ENCODE measurements around the gene PNMA6F.
"Not testable (repeated sequence)": the region's sequence is repeated elsewhere in the genome, so short reads cannot be mapped to it uniquely, and the experiment has no call there.

The PNMA6F gene

GRCh38 chrX:153320047-153320443 is 1.5 kb downstream of the PNMA6F start:
- 86% methylated on average over 1 of the region's 1 CpG for WGBS (ENCODE audit: insufficient coverage)
- H3K9me3 ChIP-seq (ENCODE audit: control extremely low read depth in 1 of 5, control insufficient read depth in 4 of 5, insufficient read depth in 2 of 5, low read depth in 1 of 5, low read length in 4 of 5); H3K4me3 ChIP-seq (ENCODE audit: control insufficient read depth in 1 of 7, extremely low read depth in 1 of 7, insufficient read depth in 4 of 7, low read depth in 2 of 7, low read length in 6 of 7); H3K4me1 ChIP-seq (ENCODE audit: control extremely low read depth in 1 of 4, control insufficient read depth in 4 of 4, insufficient read depth in 4 of 4, low read length in 3 of 4); H3K27ac ChIP-seq (ENCODE audit: insufficient read depth in 1 of 2, low read depth in 1 of 2, low read length in 2 of 2, poor library complexity in 1 of 2, severe bottlenecking in 2 of 2); POLR2A ChIA-PET; DNase-seq; H3K36me3 ChIP-seq (ENCODE audit: control insufficient read depth in 4 of 4, insufficient read depth in 4 of 4, low read length in 3 of 4): not testable (repeated sequence)
- peaks cover 2 to 17% (median 3%) of the 10 kb centered on the region in 5 experiments for H3K27me3 ChIP-seq (replicated peaks in 2 of 5; ENCODE audit: control insufficient read depth in 4 of 5, insufficient read depth in 5 of 5, low read length in 4 of 5)
- CTCF ChIA-PET = interaction anchor here (1.4 kb wide), 1 partner anchor 15 kb away, joined by 3 read pairs; no protein-coding TSS in a partner anchor

GRCh38 chrX:153319295-153320046 is 2.1 kb downstream of the PNMA6F start:
- ChIA-PET POLR2A (no interaction called here), CTCF (interaction anchor here (1.4 kb wide), 1 partner anchor 15 kb away, joined by 3 read pairs; no protein-coding TSS in a partner anchor)
- DNase-seq = no peak
- Histone ChIP-seq H3K9me3 (ENCODE audit: control extremely low read depth in 1 of 5, control insufficient read depth in 4 of 5, insufficient read depth in 2 of 5, low read depth in 1 of 5, low read length in 4 of 5) (peaks cover 0 to 2% (median 1%) of the 10 kb centered on the region in 5 experiments), H3K4me3 (ENCODE audit: control insufficient read depth in 1 of 7, extremely low read depth in 1 of 7, insufficient read depth in 4 of 7, low read depth in 2 of 7, low read length in 6 of 7) (no peak overlapping the region), H3K36me3 (ENCODE audit: control insufficient read depth in 4 of 4, insufficient read depth in 4 of 4, low read length in 3 of 4) (no peaks in the 10 kb centered on the region), H3K27me3 (replicated peaks in 2 of 5; ENCODE audit: control insufficient read depth in 4 of 5, insufficient read depth in 5 of 5, low read length in 4 of 5) (peaks cover 2 to 17% (median 3%) of the 10 kb centered on the region in 5 experiments), H3K27ac (ENCODE audit: insufficient read depth in 1 of 2, low read depth in 1 of 2, low read length in 2 of 2, poor library complexity in 1 of 2, severe bottlenecking in 2 of 2) (no peak overlapping the region), H3K4me1 (ENCODE audit: control extremely low read depth in 1 of 4, control insufficient read depth in 4 of 4, insufficient read depth in 4 of 4, low read length in 3 of 4) (no peaks in the 10 kb centered on the region)
- WGBS (ENCODE audit: insufficient coverage) = 90% methylated on average over 32 of the region's 33 CpGs

GRCh38 chrX:153318811-153319210 is 2.8 kb downstream of the PNMA6F start:
- ChIA-PET CTCF (no interaction called here), POLR2A (no interaction called here)
- no peak for DNase-seq
- no peak overlapping the region for H3K27ac ChIP-seq (ENCODE audit: insufficient read depth in 1 of 2, low read depth in 1 of 2, low read length in 2 of 2, poor library complexity in 1 of 2, severe bottlenecking in 2 of 2)
- no peaks in the 10 kb centered on the region for H3K36me3 ChIP-seq (ENCODE audit: control insufficient read depth in 4 of 4, insufficient read depth in 4 of 4, low read length in 3 of 4)
- H3K27me3 ChIP-seq (replicated peaks in 2 of 5; ENCODE audit: control insufficient read depth in 4 of 5, insufficient read depth in 5 of 5, low read length in 4 of 5) = peaks cover under 1 to 17% (median 3%) of the 10 kb centered on the region in 5 experiments
- 78% methylated on average over 4 of the region's 7 CpGs for WGBS (ENCODE audit: insufficient coverage)
- no peak overlapping the region for H3K4me3 ChIP-seq (ENCODE audit: control insufficient read depth in 1 of 7, extremely low read depth in 1 of 7, insufficient read depth in 4 of 7, low read depth in 2 of 7, low read length in 6 of 7)
- no peaks in the 10 kb centered on the region for H3K4me1 ChIP-seq (ENCODE audit: control extremely low read depth in 1 of 4, control insufficient read depth in 4 of 4, insufficient read depth in 4 of 4, low read length in 3 of 4)
- peaks cover 0 to 1% (median 0%) of the 10 kb centered on the region in 5 experiments for H3K9me3 ChIP-seq (ENCODE audit: control extremely low read depth in 1 of 5, control insufficient read depth in 4 of 5, insufficient read depth in 2 of 5, low read depth in 1 of 5, low read length in 4 of 5)

GRCh38 chrX:153317996-153318722 is 3.4 kb downstream of the PNMA6F start:
- H3K36me3 ChIP-seq (ENCODE audit: control insufficient read depth in 4 of 4, insufficient read depth in 4 of 4, low read length in 3 of 4) = no peaks in the 10 kb centered on the region
- peaks cover 0 to 17% (median 3%) of the 10 kb centered on the region in 5 experiments for H3K27me3 ChIP-seq (replicated peaks in 2 of 5; ENCODE audit: control insufficient read depth in 4 of 5, insufficient read depth in 5 of 5, low read length in 4 of 5)
- H3K27ac ChIP-seq (ENCODE audit: insufficient read depth in 1 of 2, low read depth in 1 of 2, low read length in 2 of 2, poor library complexity in 1 of 2, severe bottlenecking in 2 of 2) = no peak overlapping the region
- no peak overlapping the region for H3K4me3 ChIP-seq (ENCODE audit: control insufficient read depth in 1 of 7, extremely low read depth in 1 of 7, insufficient read depth in 4 of 7, low read depth in 2 of 7, low read length in 6 of 7)
- CTCF ChIA-PET = no interaction called here
- H3K4me1 ChIP-seq (ENCODE audit: control extremely low read depth in 1 of 4, control insufficient read depth in 4 of 4, insufficient read depth in 4 of 4, low read length in 3 of 4) = no peaks in the 10 kb centered on the region
- DNase-seq = no peak
- POLR2A ChIA-PET = no interaction called here
- WGBS (ENCODE audit: insufficient coverage) = 94% methylated on average over 20 of the region's 20 CpGs
- peaks cover 0 to 1% (median 0%) of the 10 kb centered on the region in 5 experiments for H3K9me3 ChIP-seq (ENCODE audit: control extremely low read depth in 1 of 5, control insufficient read depth in 4 of 5, insufficient read depth in 2 of 5, low read depth in 1 of 5, low read length in 4 of 5)

GRCh38 chrX:153317306-153317705 is 4.3 kb downstream of the PNMA6F start:
- ChIA-PET CTCF (no interaction called here), POLR2A (no interaction called here)
- Histone ChIP-seq H3K4me3 (ENCODE audit: control insufficient read depth in 1 of 7, extremely low read depth in 1 of 7, insufficient read depth in 4 of 7, low read depth in 2 of 7, low read length in 6 of 7) (no peak overlapping the region), H3K27ac (ENCODE audit: insufficient read depth in 1 of 2, low read depth in 1 of 2, low read length in 2 of 2, poor library complexity in 1 of 2, severe bottlenecking in 2 of 2) (no peak overlapping the region), H3K4me1 (ENCODE audit: control extremely low read depth in 1 of 4, control insufficient read depth in 4 of 4, insufficient read depth in 4 of 4, low read length in 3 of 4) (no peaks in the 10 kb centered on the region), H3K36me3 (ENCODE audit: control insufficient read depth in 4 of 4, insufficient read depth in 4 of 4, low read length in 3 of 4) (no peaks in the 10 kb centered on the region), H3K27me3 (replicated peaks in 2 of 5; ENCODE audit: control insufficient read depth in 4 of 5, insufficient read depth in 5 of 5, low read length in 4 of 5) (peaks cover 0 to 17% (median 3%) of the 10 kb centered on the region in 5 experiments), H3K9me3 (ENCODE audit: control extremely low read depth in 1 of 5, control insufficient read depth in 4 of 5, insufficient read depth in 2 of 5, low read depth in 1 of 5, low read length in 4 of 5) (no peaks in the 10 kb centered on the region)
- WGBS (ENCODE audit: insufficient coverage) = 100% methylated on average over 4 of the region's 8 CpGs
- no peak for DNase-seq

- Histone ChIP-seq H3K27me3 (replicated peaks in 2 of 5; ENCODE audit: control insufficient read depth in 4 of 5, insufficient read depth in 5 of 5, low read length in 4 of 5) (peaks cover 0 to 9% (median 0%) of the 10 kb centered on the region in 5 experiments), H3K4me3 (ENCODE audit: control insufficient read depth in 1 of 7, extremely low read depth in 1 of 7, insufficient read depth in 4 of 7, low read depth in 2 of 7, low read length in 6 of 7) (no peak overlapping the region), H3K27ac (ENCODE audit: insufficient read depth in 1 of 2, low read depth in 1 of 2, low read length in 2 of 2, poor library complexity in 1 of 2, severe bottlenecking in 2 of 2) (no peak overlapping the region), H3K4me1 (ENCODE audit: control extremely low read depth in 1 of 4, control insufficient read depth in 4 of 4, insufficient read depth in 4 of 4, low read length in 3 of 4) (no peaks in the 10 kb centered on the region), H3K9me3 (ENCODE audit: control extremely low read depth in 1 of 5, control insufficient read depth in 4 of 5, insufficient read depth in 2 of 5, low read depth in 1 of 5, low read length in 4 of 5) (no peaks in the 10 kb centered on the region), H3K36me3 (ENCODE audit: control insufficient read depth in 4 of 4, insufficient read depth in 4 of 4, low read length in 3 of 4) (no peaks in the 10 kb centered on the region)
- no peak for DNase-seq
- CTCF ChIA-PET = no interaction called here
- WGBS (ENCODE audit: insufficient coverage) = 67% methylated on average over 1 of the region's 1 CpG
- POLR2A ChIA-PET = no interaction called here
These were observed 8.7 kb downstream of the PNMA6F start for GRCh38 chrX:153312842-153313241.

- Histone ChIP-seq H3K4me1 (ENCODE audit: control extremely low read depth in 1 of 4, control insufficient read depth in 4 of 4, insufficient read depth in 4 of 4, low read length in 3 of 4) (no peaks in the 10 kb centered on the region), H3K4me3 (ENCODE audit: control insufficient read depth in 1 of 7, extremely low read depth in 1 of 7, insufficient read depth in 4 of 7, low read depth in 2 of 7, low read length in 6 of 7) (no peak overlapping the region), H3K9me3 (ENCODE audit: control extremely low read depth in 1 of 5, control insufficient read depth in 4 of 5, insufficient read depth in 2 of 5, low read depth in 1 of 5, low read length in 4 of 5) (no peaks in the 10 kb centered on the region), H3K36me3 (ENCODE audit: control insufficient read depth in 4 of 4, insufficient read depth in 4 of 4, low read length in 3 of 4) (no peaks in the 10 kb centered on the region), H3K27me3 (replicated peaks in 2 of 5; ENCODE audit: control insufficient read depth in 4 of 5, insufficient read depth in 5 of 5, low read length in 4 of 5) (peaks cover 0 to 13% (median 0%) of the 10 kb centered on the region in 5 experiments), H3K27ac (ENCODE audit: insufficient read depth in 1 of 2, low read depth in 1 of 2, low read length in 2 of 2, poor library complexity in 1 of 2, severe bottlenecking in 2 of 2) (no peak overlapping the region)
- 78% methylated on average over 3 of the region's 5 CpGs for WGBS (ENCODE audit: insufficient coverage)
- no peak for DNase-seq
- CTCF ChIA-PET = no interaction called here
- POLR2A ChIA-PET = no interaction called here
These were observed 9.5 kb downstream of the PNMA6F start for GRCh38 chrX:153312041-153312440.

Measured in common myeloid progenitor, CD34-positive (primary cell).